ENCODE data around the gene CES4A.
"Not testable (repeated sequence)": the region's sequence is repeated elsewhere in the genome, so short reads cannot be mapped to it uniquely, and the experiment has no call there.

Gene CES4A

DNA sequence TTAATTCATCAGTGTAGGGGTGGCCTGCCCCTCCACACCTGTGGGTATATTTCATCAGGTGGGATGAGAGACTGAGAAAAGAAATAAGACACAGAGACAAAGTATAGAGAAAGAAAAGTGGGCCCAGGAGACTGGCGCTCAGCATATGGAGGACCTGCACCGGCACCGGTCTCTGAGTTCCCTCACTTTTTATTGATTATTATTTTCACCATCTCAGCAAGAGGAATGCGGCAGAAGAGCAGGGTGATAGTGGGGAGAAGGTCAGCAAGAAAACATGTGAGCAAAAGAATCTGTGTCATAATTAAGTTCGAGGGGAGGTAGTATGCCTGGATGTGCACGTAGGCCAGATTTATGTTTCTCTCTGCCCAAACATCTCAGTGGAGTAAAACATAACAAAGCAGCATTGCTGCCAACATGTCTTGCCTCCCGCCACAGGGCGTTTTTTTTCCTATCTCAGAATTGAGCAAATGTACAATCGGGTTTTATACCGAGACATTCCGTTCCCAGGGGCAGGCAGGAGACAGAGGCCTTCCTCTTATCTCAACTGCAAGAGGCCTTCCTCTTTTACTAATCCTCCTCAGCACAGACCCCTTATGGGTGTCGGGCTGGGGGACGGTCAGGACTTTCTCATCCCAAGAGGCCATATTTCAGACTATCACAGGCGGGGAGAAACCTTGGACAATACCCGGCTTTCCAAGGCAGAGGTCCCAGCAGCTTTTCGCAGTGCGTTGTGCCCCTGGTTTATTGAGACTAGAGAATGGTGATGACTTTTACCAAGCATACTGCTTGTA is 32.8 kb upstream of the CES4A start:
- DNase-seq (ENCODE audit: low read depth in 1 of 2, low spot score in 1 of 2), result not testable (repeated sequence)

DNA sequence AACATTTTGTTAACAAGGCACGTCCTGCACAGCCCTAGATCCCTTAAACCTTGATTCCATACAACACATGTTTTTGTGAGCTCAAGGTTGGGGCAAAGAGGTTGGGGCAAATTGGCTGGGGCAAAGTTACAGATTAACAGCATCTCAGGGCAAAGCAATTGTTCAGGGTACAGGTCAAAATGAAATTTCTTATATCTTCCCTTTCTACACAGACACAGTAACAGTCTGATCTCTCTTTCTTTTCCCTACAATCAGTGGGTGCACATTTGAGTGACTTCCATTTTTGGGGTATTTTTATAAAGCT is 32.3 kb upstream of the CES4A start:
- not testable (repeated sequence) for DNase-seq (ENCODE audit: low read depth in 1 of 2, low spot score in 1 of 2)

DNA sequence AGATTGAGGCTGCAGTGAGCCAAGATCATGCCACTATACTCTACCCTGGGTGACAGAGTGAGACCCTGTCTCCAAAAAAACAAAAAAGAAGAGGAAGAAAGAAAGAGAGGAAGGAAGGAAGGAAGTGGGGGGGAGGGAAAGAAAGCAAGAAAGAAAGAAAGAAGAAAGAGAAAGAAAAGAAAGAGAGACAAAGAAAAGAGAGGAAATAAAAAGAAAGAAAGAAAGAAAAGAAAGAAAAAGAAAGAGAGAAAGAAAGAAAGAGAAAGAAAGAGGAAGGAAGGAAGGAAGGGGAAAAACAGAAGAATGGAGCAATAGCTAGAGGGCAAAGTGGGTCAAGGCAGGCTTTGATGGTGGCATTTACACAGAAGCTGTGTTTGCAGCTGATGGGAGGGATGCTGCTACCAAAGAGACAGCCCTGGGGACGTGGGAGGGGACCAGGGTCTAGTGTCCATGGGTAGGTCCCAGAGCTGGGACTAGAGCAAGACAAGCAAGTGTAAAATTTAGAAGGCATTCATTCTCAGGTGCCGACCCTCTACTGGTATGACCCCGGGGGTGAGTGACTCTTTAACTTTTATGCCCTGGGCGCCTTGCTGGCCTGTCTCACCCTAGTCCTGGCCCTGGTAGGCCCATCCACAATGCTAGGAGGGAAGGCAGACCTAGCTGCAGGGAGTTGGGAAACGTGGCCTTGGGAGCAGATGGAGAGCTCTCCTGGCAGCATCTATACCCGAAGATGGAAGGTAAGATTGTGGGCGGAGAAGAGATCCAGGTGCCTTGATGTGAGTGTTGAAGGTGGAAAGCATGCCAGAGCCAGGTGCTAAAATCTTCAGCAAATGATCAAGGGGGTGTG is 29.3 kb upstream of the CES4A start:
- DNase-seq (ENCODE audit: low read depth in 1 of 2, low spot score in 1 of 2), result no peak

- no peak for DNase-seq (ENCODE audit: low read depth in 1 of 2, low spot score in 1 of 2)
Measured at GRCh38 chr16:66959704-66960161, 28.7 kb upstream of the CES4A start.

GRCh38 chr16:66960270-66960669 is 28.1 kb upstream of the CES4A start:
- no peak for DNase-seq (ENCODE audit: low read depth in 1 of 2, low spot score in 1 of 2)

DNA sequence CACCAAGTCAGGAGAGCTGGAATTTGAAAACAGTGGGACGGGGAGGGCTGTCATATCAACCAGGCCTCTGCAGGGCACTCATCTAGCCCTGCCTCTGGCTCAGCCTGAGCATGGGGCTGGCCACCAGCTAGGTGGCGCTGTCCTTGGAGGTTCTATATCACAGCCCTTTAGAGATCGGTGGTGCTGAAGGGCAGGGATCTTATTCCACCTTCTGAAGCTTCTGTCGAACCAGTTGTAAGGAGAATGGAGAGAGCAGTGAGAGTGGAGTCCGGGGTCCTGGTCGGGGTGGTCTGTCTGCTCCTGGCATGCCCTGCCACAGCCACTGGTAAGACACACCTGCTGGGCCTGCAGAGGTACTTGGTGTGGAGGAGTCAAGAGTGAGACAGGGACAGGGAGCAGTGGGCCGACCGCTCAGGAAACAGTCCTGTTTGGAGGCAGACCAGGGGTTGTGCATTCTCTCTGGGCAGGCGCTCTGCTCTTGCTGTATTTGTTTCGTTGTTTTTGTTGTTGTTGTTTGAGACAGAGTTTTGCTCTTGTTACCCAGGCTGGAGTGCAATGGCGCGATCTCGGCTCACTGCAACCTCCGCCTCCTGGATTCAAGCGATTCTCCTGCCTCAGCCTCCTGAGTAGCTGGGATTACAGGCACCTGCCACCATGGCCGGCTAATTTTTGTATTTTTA is 27.2 kb upstream of the CES4A start, which contains the start of gene CES3:
Gene CES3 (plus strand): TSS at position 202 of the 680 bp plus-strand sequence. CDS start 42 bp downstream, at position 244.
- DNase-seq (ENCODE audit: low read depth in 1 of 2, low spot score in 1 of 2), result peak; percentile 24 to 46

GRCh38 chr16:66961914-66962313 is 26.5 kb upstream of the CES4A start:
- no peak for DNase-seq (ENCODE audit: low read depth in 1 of 2, low spot score in 1 of 2)

DNA sequence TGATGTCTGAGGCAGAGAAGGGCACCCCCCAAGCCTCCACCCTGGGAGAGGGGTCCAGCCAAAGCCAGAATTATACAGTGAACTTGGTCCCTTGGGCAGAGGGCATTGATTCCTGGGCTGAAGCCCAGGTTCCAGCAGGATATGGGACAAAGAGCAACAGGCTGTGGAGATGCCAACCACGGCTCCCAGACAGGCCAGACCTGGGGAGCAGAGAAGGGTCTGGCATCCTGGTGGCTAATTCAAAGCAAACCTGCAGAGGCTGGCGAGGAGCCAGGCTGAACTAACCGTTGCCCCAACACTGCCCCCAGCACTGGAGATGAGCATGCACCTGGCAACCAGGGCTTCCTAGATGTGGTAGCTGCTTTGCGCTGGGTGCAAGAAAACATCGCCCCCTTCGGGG is 24.3 kb upstream of the CES4A start:
- no peak for DNase-seq (ENCODE audit: low read depth in 1 of 2, low spot score in 1 of 2)

- no peak for DNase-seq (ENCODE audit: low read depth in 1 of 2, low spot score in 1 of 2)
Measured at GRCh38 chr16:66968847-66969246, 19.5 kb upstream of the CES4A start.

DNA sequence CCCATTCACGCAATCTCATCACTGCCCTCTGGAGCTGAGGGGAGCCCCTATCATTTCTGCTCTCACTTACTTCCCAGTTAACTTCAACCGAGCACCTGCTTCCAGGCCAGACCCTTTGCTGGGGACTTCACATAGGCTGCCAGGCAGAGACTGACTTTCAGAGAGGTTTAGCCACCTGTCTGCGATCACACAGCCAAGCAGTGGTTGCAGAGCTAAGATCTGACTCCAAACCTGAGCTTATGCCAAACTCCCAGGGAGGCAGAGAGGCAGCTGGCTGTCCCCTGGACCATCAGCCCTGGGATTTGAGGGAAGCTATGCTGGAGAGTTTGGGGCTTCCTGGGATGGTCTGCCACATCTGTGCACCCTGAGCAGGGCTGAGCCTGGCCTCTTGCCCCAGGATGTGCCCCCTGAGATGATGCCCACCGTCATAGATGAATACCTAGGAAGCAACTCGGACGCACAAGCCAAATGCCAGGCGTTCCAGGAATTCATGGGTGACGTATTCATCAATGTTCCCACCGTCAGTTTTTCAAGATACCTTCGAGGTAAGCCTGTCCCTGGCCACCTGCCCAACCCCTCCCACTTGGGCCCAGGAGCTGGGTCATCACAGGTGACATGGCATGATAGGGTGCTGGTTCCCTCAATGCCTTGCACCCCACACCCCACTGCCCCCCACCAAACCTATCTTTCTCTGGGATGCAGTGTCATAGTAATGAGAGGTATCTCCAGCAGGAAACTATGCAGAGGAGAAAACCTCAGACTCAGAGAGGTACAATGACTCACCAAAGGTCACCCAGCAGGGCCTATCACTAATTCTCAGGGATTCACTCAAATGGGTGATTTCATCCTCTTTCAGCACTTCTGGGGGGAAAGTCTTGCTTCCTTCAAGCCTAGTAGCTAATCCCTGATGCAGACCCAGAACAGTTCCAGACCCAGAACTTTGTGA is 17.3 kb upstream of the CES4A start:
- no peak for DNase-seq (ENCODE audit: low read depth in 1 of 2, low spot score in 1 of 2)

DNA sequence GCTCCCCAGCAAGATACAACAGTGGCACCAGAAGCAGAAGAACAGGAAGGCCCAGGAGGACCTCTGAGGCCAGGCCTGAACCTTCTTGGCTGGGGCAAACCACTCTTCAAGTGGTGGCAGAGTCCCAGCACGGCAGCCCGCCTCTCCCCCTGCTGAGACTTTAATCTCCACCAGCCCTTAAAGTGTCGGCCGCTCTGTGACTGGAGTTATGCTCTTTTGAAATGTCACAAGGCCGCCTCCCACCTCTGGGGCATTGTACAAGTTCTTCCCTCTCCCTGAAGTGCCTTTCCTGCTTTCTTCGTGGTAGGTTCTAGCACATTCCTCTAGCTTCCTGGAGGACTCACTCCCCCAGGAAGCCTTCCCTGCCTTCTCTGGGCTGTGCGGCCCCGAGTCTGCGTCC is 15.4 kb upstream of the CES4A start:
- DNase-seq (ENCODE audit: low read depth in 1 of 2, low spot score in 1 of 2), result no peak

DNA sequence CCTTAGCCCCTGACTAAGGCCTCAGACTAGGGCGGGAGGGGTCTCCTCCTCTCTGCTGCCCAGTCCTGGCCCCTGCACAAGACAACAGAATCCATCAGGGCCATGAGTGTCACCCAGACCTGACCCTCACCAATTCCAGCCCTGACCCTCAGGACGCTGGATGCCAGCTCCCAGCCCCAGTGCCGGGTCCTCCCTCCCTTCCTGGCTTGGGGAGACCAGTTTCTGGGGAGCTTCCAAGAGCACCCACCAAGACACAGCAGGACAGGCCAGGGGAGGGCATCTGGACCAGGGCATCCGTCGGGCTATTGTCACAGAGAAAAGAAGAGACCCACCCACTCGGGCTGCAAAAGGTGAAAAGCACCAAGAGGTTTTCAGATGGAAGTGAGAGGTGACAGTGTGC is 14.7 kb upstream of the CES4A start:
- no peak for DNase-seq (ENCODE audit: low read depth in 1 of 2, low spot score in 1 of 2)

- DNase-seq (ENCODE audit: low read depth in 1 of 2, low spot score in 1 of 2), result not testable (repeated sequence)
Measured at GRCh38 chr16:66974156-66974931, 14.0 kb upstream of the CES4A start.

DNA sequence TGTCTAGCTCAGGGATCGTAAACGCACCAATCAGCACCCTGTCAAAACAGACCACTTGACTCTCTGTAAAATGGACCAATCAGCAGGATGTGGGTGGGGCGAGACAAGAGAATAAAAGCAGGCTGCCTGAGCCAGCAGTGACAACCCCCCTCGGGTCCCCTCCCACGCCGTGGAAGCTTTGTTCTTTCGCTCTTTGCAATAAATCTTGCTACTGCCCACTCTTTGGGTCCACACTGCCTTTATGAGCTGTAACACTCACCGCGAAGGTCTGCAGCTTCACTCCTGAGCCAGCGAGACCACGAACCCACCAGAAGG is 13.5 kb upstream of the CES4A start:
- peak in 1 of 2 donors; percentile 12 for DNase-seq (ENCODE audit: low read depth in 1 of 2, low spot score in 1 of 2)

GRCh38 chr16:66975302-66975893 is 13.0 kb upstream of the CES4A start:
- no peak for DNase-seq (ENCODE audit: low read depth in 1 of 2, low spot score in 1 of 2)

DNA sequence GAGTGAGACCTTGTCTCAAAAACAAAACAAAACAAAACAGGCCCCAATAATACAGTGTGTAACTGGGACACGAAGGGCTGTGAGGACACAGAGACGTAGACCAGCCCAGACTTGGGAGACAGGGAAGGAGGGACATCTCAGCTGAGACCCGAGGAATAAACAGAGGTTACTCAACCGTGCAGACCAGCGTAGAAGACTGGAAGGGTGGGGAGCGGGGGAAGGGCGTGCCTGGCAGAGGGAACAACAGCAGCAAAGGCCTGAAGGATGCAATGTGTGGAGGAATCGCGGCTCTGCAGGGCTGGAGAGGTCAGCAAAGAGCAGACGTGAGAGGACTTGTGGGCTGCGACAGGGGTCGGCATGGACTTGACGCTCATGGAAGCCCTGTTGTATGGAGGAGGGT is 11.6 kb upstream of the CES4A start:
- DNase-seq (ENCODE audit: low read depth in 1 of 2, low spot score in 1 of 2), result no peak

DNA sequence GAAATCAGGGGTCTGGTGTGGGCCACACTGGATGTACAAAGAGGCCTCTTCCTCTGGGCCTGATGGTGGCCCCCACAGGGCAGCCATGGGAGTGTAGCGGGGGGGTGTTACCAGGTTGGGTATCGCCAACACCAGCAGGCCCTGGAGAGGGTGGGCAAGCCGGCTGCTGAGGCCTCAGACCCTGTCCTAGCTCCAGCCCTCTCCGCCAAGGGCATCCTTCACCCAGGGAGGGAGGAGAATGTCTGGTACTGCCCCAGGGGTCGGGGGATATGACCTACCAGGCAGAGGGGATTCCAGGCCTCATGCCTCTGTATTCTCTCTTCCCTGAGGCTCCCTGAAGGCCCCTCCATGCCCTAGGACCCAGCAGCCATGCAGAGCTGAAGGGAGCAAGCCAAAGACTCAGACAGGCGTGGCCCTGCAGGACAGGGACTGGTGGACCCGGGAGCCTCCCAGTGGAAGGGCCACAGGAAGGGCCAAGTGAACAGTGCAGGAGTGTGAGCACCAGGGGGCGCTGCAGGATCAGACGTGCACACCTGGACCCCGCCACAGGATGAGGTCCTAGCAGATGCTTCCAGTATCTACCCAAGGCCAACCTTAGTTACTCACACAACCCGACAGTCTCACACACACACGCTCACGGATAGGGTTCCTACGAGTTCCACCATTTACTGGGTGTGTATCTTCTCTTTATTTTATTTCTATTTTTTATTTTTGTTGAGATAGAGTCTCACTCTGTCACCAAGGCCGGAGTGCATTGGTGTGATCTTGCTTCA is 10.9 kb upstream of the CES4A start:
- DNase-seq (ENCODE audit: low read depth in 1 of 2, low spot score in 1 of 2), result peak; percentile 79 to 86

DNA sequence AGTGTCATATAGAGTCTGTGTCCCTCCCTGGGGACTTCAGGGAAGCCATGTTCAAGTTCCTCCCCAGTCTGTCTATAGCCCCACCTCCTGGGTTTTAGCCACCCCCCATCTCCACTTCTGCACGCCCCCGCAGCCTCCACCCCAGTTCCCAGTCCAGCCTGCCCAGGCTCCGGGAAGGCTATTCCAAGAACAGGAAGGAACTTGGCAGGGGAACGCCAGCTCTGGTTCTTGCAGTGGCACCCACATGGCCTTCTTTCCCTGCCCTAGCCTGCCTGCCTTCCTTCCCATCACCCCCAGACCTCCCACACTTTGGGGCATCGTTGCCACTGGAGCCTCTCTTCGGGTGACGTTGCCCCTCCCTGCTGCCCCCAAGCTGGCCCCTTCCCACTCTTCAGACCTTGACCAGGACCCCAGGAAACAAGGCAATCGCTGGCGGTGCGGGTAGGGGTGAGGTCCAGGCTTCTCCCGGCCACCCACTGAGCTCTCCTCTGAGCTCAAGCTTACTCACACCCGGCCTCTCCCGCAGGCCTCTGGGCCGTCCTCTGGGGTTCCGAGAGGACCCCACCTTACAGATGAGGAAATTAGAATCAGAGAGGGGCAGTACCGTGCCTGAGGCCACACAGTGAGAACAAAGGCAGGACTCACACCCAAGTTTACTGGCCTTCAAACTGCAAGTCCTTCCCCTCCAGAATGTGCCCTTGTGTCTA is 9.2 kb upstream of the CES4A start:
- DNase-seq (ENCODE audit: low read depth in 1 of 2, low spot score in 1 of 2), result no peak
